Measurements from ENCODE around the gene RBM45.

RBM45 gene

DNA sequence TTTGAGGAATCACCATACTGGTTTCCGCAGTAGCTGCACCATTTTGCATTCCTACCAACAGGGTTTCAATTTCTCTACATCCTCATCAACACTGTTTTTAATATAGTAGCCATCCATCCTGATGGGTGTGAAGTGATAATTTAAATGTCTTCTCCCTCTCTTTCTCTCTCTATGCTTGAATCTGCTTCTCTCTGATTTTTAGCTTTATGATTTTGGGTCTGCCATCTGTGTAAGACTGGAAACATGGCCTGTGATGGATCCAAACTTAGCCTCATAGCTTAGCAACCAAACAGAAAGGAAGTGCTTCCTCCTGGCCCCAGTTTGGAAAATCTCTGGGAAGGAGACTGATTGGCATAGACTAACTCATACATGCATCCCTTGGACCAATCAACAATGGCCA, 48.4 kb downstream of the RBM45 start:
- no peak for DNase-seq (ENCODE audit: low read depth)

DNA sequence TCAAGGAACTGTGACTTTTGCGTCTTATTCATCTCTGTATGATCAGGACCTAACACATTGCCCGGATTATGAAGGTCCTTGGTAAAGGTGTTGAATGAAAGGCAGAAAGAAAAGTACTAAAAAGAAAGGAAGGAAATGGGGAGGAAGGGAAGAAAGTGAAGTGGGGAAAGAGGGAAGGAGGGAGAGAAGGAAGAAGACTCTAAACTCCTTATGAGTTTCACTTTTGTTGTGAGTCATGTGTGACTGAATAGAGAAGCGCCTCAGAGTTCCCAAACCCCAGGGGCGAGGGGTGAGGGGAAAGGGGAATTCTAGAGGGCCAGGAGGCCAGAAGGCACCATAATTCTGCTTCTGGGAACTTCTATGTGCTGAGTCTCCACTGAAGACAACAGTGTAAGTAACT, 51.2 kb downstream of the RBM45 start:
- DNase-seq (ENCODE audit: low read depth), result no peak

GRCh38 chr2:178163911-178164310, 51.7 kb downstream of the RBM45 start:
- DNase-seq (ENCODE audit: low read depth), result no peak

GRCh38 chr2:178173657-178174056, 61.4 kb downstream of the RBM45 start:
- no peak for DNase-seq (ENCODE audit: low read depth)

- no peak for DNase-seq (ENCODE audit: low read depth)
Measured at GRCh38 chr2:178177066-178177679, 64.9 kb downstream of the RBM45 start.
